HG02798 (cell line): ENCODE results near the gene KRABD2.
"Not testable (repeated sequence)": the region's sequence is repeated elsewhere in the genome, so short reads cannot be mapped to it uniquely, and the experiment has no call there.

Source experiments
- ATAC-seq: cut with Tn5 transposase; IDR thresholded peaks from one replicate; pipeline ENCODE4 v1.9.1; 2021; ENCODE audit warnings: mild to moderate bottlenecking; ENCODE audit not compliant: unreplicated experiment, poor library complexity

The KRABD2 gene

DNA sequence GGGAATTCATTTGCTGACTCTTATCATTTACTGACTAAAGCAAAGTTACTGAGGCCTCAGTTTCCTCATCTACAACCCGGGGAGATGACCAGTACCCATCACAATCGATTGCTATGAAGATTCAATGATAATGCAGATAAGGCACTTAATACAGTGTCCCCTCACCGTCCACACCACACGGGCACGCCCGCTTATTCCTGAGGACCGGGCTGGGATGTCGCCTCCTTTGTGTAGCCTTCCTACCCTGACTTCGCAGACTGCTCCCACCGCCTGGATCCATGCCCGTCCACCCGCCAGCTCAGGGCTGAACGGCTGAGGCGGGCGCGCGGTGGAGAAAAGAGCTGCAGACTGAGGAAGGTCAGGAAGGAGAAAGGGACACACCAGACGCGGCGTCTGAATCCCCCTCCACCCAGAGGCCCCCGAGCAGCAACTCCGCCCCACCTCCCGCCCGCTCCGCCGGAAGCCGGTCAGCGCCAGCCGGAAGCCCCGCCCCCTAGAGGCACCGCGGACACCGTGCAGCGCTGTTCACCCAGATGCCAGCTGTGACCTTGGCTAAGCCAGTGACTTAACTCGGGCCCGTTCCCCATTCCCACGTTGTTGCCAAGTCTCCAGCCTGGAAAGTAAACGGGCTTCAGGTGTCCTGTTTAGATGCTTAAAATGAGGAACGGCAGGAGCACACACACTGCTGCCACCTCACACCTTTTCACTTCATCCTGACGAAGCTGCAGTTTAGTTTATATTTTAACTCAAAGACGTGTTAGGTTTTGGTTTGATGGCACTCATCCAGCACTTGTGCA lies at the start of gene KRABD2:
Gene KRABD2 (minus strand): TSS at position 434 of the 797 bp plus-strand sequence.
- ATAC-seq: peak; percentile 97

DNA sequence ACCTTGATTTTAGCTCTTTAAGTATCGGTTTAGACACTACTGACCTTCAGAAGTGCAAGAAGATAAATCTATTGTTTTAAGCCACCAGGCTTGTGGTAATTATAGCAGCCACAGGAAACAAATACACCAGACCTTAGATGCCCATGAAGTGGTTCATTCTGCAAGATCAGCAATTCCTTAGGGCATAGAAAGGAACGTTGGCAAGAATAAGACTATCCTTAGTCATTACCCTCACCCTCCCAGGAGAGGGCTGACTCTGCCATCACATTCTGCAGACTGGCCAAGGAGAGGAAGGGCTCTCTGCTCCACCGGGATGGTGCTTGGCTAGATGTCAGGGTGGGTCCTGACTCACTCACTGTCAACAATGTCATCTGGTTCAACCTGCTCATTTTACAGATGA lies 45.1 kb upstream of the KRABD2 start:
- no peak for ATAC-seq

DNA sequence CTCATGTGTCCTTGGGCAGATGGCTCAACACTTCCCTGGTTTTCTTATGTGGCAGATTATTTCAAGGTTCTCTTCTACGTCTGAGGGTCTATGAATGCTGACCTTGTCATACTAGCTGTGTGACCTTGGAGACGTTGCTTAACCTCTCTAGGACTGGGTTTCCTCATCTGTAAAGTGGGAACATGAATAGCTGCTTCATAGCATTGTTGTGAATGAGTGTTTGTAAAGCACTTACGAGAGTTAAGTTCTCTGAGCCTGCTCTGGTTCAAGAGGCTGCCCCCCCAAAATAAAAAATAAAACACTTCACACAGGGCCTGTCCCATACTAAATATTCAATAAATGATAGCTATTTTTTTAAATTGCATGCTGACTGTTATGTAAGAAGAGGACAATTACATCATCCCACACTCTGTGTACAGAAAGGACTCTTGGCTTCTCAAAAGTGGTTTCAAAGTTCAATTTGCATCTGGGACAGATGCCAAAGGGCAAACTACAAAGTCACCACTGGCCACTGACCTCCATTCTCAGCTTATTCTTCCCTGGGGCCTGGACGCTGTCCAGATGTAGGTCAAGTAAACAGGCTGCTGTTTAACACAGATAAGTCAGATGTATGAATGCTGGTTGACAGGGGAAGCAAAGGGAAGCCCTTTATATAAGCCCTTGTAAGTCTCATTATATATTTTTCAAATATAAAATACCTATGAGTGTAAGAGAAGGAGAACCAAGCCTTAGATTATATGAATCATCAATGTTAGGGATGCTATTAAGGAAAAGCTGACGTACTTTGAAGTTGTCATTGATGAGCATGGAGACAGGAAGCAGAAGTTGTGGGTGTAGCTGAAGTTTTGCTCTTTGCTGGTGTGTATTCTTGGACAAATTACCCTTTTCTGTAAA lies 43.8 kb upstream of the KRABD2 start:
- no peak for ATAC-seq

DNA sequence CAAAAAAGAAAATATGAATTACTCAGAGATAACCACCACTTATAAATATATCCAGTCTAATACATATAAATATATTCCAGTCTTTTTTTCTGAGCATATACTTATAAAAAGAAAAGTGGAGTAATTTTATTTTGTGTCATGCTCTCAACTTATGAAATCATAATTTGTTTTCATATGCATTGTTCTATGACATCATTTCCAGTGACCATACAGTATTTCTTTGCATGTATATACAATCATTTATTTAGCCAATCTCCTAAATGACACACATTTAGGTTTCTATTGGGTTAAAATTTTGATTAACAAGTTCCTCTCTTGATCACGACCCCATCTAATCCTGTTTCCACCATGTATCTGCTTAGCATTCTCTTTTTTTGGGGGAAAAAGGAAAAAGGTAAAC lies 42.8 kb upstream of the KRABD2 start:
- ATAC-seq: no peak

DNA sequence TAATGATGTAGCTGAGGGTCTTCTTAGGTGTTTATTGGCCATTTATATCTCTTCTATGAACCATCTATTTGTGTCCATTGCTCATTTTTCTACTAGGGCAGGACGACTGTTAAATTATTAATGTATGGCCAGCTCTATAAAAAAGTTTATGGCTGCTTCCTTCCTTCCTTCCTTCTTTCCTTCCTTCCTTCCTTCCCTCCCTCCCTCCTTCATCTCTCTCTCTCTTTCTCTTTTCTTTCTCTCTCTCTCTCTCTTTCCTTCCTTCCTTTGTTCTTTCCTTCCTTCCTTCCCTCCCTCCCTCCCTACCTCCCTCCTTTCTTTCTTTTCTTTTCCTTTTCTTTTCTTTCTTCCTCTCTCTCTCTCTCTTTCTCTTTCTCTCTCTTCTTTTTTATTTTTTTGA lies 42.0 kb upstream of the KRABD2 start:
- ATAC-seq: no peak

DNA sequence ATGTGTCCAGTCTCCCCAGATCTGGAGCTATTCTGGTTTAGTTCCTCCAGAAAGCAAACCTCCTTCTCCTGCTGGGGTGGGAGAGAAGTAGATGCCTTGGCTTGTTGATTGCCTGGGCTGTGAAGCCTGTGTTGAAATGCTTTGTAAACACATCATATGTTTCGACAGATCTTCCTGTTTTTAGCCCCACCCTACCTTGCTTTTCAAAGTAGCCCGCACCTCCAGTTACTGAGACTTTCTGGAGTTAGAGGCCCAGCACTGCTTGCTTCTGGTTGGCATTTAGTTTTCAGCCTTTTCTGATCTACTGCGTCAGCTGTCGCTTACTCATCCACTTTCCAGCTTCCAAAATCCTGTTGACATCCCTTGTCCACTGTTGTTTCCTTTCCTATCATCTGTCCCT lies 41.3 kb upstream of the KRABD2 start:
- ATAC-seq: no peak

DNA sequence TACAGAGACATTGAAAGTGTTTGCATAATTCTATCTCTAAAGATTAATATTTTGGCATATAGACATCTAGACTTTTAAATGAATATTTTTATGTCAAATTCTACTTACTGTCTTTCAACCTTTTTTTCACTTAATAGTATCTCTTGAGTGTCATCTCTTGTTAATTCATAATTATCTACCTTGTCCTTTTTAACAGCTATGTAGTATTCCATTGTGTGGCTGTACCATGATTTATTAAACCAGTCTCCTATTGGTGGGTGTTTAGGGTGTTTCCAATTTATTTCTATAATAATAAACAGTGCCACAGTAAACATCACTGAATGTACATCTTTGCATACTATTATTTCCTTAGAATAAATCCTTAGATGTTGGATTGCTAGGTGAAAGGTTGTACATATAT lies 37.4 kb upstream of the KRABD2 start:
- no peak for ATAC-seq

DNA sequence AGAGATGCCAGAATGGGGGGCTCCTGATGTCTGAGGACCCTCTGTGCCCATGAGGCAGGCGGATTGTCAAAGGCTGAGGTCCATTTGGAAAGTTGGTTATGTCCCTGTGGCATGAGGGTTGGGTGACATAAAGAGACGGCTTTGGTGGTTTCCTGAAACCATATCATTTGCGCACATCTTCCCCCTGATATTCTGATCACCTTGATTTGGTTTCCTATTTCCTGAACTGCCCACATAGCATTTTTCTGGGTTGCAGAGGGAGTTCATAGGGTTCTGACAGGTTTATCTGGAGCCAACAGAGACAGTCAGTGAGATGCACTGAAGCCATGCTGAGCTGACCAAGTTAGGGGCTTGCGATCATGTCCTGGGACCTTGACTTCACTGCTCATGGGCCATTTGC lies 36.8 kb upstream of the KRABD2 start:
- no peak for ATAC-seq

DNA sequence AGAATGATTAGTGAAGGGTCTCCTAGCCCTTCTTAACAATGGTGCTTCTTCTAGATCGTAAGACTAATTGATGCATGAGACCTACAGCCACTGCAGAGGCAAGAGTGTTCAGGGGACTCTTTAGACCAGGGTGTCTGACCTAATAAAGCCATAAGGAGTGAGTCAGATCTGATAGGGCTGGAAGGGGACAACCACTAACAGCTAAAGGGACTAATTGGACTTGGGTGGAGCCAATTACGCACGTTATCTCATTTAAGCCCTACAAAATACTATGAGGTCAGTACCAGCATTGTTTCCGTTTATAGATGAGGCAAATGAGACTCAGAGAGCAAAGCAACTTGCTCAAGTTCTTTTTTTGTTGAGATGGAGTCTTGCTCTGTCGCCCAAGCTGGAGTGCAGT lies 35.6 kb upstream of the KRABD2 start:
- no peak for ATAC-seq

DNA sequence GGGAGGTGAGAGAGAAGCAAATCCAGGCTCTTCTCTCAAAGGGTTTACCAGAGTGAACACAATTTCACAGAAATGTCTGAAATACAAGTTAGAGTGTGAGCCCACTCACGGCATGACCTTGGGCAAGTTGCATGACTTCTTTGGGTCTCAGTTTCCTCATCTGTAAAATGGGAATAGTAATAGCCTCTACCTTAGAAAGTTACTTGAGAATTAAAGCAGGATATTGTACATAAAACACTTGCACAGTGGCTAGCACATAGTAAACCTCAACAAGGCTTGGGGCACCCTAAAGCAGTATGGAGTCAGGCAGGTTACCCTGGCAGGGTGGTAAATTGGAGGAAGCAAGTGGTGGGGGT lies 34.4 kb upstream of the KRABD2 start:
- ATAC-seq: no peak

DNA sequence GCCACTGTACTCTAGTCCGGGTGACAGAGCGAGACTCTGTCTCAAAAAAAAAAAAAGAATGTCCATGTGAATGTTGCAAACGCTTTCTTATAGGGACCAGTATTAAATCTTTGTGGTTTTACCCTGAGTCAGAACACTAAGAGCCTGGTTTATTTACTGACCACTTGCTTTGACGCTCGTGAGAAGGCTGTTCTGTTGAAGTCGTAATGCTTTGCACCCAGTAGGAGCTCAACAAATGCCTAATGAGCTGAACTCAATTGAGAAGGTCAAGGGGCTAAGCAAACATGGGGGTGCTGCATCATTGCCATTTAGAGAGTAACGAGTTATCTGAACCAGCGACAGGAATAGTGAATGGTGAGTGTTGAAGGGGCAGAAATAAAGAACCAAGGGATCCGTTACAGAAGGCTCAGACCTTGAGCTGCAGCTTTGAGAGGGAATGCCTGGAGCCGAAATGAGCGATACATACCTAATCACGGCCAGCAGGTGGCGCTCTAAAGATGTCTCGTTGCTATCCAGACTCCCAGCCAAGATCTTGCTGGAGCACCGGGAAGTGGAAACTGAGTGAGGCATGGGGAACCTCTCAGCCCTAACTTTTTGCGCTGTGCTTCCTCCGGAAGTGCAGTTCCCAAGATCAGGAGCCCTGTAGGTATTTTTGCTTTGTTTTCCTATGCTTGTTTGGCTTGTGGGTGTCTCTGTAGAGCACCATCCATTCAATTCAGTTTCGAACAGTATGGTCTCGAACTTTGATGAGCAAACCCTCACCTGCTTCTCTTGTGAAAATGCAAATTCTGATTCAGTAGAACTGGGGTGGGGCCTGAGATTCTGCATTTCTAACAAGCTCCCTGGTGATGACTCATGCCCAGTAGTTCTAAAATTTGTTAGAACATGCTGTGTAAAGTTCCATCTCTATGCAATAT lies 33.7 kb upstream of the KRABD2 start:
- ATAC-seq: peak; percentile 56

DNA sequence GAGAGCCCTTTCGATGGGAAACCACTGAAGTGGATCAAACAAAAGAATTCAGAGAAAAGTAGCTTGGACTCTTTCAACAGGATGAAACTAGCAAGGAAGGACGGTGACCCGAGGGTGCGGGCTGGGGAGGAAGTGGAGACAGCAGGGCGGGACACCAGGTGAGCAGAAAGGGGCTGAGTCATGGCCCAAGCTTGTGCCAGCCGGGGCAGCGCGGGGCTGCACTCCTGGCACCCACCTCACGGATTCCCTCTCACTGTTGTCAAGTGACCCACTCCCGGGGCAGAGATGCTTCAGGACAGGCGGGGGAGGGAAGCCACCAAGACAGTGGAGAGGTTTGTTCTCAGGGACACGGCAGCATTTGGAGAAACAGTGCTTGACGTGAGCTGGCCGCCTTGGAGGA lies 31.9 kb upstream of the KRABD2 start:
- no peak for ATAC-seq

DNA sequence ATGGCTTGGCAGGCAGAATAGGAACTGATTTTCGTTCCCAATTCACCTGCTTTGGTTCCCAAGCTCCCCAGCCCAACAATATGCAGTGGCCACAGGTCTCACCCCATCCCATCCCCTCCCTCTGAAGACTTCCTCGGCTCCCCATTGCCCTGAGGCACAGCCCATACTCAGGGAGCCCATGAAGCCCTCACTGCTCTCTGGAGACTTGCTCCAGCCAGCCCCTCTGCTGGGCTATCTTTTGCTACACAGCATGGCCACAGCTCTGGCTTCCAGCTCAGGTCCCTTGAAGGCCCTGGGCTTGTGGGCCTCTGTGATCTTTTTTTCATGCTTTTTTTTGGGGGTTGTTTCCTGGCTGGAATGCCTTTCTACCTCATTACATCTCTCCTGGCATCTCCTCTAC lies 29.7 kb upstream of the KRABD2 start:
- ATAC-seq: no peak

DNA sequence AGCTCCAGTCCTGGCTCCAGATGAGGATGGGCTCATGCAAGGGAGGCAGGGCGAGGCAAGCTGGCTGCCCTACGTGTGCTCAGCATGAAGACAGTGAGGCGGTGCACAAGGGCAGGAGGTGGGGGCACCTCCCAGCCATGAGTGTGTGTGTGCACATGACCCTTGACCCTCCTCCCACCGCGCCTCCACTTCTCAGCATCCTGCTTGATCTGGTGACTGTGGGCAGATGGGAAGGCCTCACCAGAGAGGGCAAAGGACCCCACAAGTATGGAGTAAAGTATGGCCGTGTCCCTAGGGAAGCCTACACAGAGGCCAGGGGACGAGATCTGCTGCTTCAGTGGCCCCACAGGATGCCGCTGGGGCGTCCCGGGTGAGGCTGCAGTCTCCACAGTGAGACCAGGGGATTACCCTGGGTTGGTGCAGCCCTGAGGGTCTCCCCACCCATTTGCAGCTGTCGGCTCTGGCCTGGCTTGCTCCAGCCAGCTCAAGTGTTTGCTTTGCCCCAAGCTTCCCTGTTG lies 29.1 kb upstream of the KRABD2 start:
- no peak for ATAC-seq

DNA sequence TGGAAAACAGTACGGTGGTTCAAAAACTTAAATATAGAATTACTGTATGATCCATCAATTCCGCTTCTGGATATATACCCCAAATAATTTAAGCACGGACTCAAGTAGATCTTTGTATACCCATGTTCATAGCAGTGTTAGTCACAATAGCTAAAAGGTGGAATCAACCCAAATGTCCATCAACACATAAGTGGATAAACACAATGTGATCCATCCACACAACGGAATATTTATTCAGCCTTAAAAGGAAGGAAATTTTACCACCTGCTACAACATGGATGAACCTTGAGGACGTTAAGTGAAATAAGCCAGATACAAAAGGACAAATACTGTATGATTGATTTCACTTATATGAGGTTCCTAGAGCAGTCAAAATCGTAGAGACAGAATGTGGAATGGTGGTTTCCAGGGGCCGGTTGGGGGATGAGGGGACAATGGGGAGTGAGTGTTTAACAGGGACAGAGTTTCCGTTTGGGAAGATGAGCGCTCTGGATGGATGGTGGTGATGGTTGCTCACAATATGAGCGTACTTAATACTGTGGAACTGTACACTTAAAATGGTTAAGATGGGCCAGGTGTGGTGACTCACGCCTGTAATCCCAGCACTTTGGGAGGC lies 26.5 kb upstream of the KRABD2 start:
- no peak for ATAC-seq

DNA sequence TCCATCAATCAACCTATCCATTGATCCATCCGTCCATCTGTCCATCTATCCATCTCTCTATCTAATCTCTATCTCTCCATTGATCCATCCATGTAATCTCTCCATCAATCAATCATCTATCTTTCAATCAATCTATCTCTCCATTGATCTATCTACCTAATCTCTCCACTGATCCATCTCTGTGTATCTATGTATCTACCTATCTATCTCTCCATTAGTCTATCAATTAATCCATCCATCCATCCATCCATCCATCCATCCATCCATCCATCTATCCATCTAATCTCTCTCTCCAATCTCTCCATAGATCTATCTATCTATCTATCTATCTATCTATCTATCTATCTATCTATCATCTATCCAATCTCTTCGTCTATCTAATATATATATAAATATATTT lies 24.6 kb upstream of the KRABD2 start:
- no peak for ATAC-seq

DNA sequence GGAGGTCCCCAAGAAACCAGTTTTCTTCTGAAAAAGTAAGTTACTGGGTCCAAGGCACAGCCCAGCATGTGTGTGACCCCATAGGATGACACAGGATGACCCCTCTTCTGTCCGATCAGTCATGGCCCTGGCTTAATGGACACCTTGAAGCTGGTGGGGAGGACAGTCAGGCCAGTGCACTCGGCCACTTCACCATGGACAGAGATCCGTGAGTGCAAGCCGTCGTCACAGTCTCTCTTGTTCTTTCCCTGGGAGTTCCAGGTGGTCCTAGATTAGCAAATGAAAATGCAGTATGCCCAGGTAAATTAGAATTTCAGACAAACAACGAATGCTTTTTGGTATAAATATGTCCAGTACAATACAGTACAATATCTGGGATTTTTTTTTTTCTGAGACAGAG lies 22.5 kb upstream of the KRABD2 start:
- no peak for ATAC-seq

DNA sequence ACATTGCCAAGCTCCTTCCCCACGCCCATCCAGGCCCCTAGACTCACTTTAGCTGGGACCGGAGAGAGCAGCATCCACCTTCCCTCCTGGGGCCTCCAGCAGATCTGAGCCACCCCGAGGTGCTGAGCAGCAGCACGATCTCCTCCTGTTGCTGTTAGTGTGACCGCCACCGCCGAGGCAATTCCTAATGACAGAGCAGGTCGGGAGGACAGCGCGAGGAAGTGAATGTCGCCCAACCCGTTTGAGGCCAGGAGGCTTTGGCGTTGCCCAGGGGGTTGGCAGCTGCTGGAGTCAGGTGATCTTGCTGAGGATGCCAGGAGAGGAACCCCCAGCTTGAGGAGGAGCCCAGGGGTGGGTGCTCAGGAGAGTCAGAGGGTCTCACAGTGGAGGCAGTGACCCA lies 21.1 kb upstream of the KRABD2 start, which contains the start of gene RNF222:
Gene RNF222 (minus strand): TSS at position 192 of the 400 bp plus-strand sequence. CDS start 4,366 bp downstream, outside the sequence.
- ATAC-seq: no peak

DNA sequence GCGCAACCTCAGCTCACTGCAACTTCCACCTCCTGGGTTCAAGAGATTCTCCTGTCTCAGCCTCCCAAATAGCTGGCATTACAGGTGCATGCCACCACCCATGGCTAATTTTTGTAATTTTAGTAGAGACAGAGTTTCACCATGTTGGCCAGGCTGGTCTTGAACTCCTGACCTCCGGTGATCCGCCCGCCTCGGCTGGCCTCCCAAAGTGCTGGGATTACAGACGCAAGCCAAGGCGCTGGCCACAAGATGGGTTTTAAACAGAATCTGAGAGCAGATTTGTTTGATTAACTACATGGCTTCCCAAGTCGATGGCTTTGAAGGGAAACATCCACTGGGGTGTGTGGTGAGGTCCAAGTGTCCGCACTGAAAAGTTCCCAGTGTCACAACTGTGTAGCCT lies 18.0 kb upstream of the KRABD2 start:
- not testable (repeated sequence) for ATAC-seq
